ENCODE measurements around the gene ESX1.
"Not testable (repeated sequence)": the region's sequence is repeated elsewhere in the genome, so short reads cannot be mapped to it uniquely, and the experiment has no call there.

Gene ESX1

DNA sequence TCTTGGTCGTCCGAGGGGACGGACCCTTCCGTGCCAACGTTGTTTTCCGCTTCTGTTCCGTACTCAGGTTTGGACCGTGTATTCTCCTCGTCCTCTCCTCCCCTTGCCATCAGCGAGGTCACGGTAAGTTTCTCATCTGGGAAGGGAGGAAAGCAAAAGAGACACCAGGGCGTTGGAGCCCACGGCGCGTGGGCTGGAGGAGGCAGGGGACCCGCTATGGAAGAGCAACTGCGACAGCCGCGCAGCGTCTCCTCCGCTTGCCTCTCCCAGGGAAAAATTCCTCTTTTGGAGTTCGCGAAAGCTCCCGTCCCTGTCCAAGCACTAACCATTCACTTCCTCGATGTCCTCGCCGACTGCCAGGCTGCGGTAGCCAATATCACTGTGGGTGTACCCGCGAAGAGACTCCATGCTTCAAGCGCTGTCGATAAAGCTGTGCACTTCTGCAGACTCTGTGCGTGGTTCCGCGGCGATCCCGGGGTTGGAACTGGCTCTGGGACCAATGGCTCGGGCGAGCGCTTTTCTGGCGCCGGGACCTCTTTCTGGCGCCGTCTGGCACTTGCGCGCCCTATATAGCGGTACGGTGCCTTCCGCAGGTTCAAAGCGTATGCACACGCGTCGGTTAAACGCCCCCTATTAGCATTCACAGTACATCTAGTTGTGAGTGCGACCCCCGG lies at the start of gene ESX1:
TSS of gene ESX1 (minus strand) at position 492 of the 674 bp plus-strand sequence. CDS start at position 408, 84 bp downstream.
- DNase-seq (ENCODE audit: low read depth, low spot score), result no peak

DNA sequence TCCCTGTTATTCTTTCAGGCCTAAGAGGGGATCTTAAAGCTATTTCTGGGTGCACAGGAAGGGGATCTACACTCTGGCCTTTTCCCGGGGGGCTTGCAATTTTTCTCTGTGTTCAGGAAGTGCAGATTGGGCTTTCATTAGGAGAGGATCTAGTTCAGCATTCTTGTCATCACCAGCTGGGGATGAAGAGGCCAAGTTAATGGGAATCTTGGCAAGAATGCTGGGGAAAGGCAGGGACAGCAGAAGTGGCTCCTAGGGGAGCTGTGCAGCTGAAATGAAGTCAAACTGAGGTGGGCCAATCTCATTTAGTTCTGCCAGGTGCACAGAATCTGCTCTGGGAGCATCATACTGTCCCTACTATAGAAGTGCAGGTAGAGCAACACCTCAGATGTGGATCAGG lies 40.9 kb upstream of the ESX1 start:
- DNase-seq (ENCODE audit: low read depth, low spot score), result no peak

DNA sequence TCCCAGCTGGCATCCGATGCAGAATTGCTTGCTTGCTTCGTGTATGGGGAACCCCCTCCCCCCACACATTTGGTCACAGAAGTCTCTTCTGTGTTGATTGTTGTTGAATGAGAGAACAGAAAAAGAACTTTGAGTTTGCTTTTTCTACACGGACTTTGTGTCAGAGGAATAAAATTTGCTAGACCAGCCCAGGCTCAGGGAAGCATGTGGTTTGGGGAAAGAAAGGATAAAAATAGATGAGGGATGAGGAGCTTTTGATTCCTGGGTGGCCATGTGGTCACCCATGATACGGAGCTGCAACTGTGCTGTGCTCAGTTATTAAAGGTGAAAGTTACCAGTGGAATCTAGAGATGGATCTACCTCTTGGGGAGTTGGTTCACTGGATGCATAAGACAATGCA lies 34.2 kb upstream of the ESX1 start:
- no peak for DNase-seq (ENCODE audit: low read depth, low spot score)

DNA sequence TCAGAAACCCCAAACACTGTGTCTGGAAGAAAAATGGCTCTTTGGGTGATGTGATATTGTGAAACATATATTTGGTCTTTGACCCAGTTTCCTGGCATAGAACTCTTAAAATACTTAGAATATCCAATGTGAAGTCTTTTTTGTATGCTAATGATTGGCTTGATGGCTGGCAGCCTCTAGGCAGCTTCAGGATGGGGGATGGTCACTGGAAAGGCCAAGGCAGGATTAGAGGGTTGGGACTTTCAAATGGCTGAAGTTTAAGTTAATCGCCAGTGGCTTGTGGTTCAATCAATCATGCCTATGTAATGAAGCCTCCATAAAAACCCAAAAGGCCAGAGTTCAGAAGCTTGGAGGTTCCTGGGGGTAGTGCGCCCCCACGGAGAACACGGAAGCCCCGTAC lies 33.5 kb upstream of the ESX1 start:
- DNase-seq (ENCODE audit: low read depth, low spot score), result no peak

- DNase-seq (ENCODE audit: low read depth, low spot score), result no peak
Observed at GRCh38 chrX:104285201-104285600, 30.5 kb upstream of the ESX1 start.

- no peak for DNase-seq (ENCODE audit: low read depth, low spot score)
Observed at GRCh38 chrX:104284507-104284906, 29.8 kb upstream of the ESX1 start.

DNA sequence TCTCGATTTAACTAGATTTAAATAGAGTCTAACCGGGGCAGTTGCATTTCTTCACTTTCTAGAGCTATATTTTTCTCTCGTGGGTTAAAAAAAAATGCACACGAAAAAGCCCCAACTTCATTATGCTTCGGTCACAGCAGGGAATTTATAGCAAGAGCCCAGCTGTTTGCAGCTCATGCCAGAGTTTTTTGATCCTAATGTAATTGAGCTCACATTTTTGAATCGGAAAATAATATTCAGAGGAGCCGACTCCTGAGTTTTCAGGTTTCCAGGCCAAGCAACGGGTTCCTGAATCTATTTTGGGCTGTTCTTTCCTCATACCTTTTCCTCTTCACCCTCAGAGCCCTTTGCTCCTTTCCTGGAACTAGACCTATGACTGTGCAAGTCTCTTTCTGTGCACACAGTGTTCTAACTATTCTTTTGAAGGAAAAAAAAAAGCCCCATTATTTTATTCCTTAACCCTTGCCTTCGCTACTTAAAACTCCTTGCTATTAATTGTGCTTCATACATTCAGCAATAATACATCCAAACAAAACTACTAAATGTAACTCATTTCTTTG lies 27.5 kb upstream of the ESX1 start:
- no peak for DNase-seq (ENCODE audit: low read depth, low spot score)

DNA sequence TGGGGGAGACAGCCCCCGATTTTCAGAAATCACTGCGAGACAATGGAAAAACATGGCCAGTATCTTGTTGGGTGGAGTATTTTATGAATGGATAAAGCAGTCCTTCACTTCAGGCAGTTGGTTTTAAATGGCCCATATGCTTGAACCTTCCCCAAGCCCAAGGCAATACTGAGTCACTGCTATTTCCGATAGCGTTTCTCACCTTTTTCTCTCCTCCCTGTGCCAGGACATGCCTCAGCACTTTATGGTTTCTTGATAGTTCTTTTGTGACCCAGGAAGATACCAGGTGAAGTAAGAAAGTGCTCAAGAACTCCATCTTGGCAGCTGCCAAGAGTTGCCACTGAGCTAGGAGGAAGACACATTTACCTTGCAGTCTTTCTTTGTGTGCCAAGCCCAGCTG lies 26.8 kb upstream of the ESX1 start:
- DNase-seq (ENCODE audit: low read depth, low spot score), result no peak

GRCh38 chrX:104280609-104281008 lies 25.9 kb upstream of the ESX1 start:
- no peak for DNase-seq (ENCODE audit: low read depth, low spot score)

- DNase-seq (ENCODE audit: low read depth, low spot score), result peak; percentile 2
Observed at GRCh38 chrX:104270916-104271512, 16.3 kb upstream of the ESX1 start.

DNA sequence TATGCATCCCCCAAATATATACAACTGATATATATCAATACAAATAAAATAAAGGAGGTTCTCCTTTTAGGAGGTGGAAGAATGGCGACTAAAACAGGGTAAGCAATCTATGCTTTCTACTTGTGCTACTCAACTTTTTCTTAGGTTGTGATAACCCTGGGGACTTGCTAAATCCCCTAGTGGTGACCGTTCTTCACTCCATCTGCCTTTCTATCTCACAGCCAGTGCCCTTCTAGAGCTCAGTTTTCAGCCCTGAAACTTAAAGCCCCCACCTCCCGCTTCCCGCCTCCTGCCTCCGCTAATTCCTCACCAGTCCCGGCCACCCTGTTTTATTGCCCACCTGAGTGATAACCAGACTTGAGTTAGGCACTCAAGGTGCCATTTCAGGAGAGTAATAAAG lies 15.5 kb upstream of the ESX1 start:
- no peak for DNase-seq (ENCODE audit: low read depth, low spot score)

DNA sequence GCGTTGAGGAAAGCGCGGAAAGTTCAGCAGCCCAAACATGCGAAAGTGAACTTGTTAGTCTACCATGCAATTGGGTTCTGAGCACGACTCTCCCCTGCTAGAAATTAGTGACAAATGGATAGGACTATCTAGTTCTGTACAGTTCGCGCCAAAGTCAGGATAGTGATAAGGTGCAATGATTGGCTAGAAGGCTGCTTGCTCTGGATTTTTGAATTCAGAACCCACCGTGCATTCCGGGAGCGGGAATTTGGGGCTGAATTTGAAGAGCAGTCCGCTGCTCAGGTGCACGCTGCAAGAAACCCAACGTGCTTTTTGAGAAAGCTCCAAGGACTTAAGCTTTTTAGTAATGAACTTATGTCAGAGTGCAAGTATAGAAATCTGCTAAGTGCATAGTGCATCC lies 732 bp upstream of the ESX1 start:
- DNase-seq (ENCODE audit: low read depth, low spot score), result no peak

GRCh38 chrX:104253567-104254441 lies 929 bp downstream of the ESX1 start:
- no peak for DNase-seq (ENCODE audit: low read depth, low spot score)

- DNase-seq (ENCODE audit: low read depth, low spot score), result no peak
Observed at GRCh38 chrX:104250470-104250869, 4.3 kb downstream of the ESX1 start.

DNA sequence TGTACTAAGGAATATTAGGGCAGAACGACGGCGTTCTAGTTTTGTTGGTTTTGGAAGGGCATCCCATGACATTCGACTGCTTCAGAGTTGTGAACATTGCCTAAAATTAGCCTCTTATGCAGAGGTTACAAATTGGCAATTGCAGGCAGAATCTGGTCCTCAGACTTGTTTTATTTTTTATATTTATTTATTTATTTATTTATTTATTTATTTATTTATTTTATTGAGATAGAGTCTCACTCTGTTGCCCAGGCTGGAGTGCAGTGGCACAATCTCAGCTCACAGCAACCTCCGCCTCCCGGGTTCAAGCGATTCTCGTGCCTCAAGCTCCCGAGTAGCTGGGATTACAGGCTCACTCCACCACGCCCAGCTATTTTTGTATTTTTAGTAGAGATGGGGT lies 24.7 kb downstream of the ESX1 start:
- DNase-seq (ENCODE audit: low read depth, low spot score), result not testable (repeated sequence)

DNA sequence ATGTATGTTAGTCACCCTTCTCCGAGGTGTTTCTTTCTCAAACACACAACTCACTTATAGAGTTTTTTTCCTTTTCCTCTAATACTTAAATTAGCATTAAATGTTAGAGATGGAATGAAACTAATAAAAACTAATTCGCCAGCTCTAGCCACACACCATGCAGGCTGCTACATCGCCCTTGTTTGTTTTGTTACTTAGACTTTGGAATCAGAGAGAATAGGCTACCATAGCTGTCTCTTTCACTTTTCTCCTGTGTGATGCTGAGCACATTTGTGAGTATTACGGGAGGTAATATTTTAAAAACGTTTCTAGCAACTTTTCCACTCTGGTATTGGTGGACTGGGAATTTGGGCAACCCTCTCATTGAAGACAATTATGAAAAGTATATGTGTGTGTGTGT lies 43.5 kb downstream of the ESX1 start:
- no peak for DNase-seq (ENCODE audit: low read depth, low spot score)

- DNase-seq (ENCODE audit: low read depth, low spot score), result no peak
Observed at GRCh38 chrX:104205548-104205947, 49.2 kb downstream of the ESX1 start.
